Calu3 (cell line): ENCODE results near the gene MKLN1. TPM values are rescaled to one million over a fixed set of nuclear protein-coding genes. Genes with fewer than 3 reads are reported as not detected.

Source experiments
- BruUV-seq: library from RNA; stranded (reverse); fragments of 400-500 nt; replicated peaks from 2 replicates; lab custom pipeline; 2021; lab: Mats Ljungman, UMichigan
- CTCF ChIA-PET: fragments of 300-600 bp; sonication (Branson Sonifier 250); formaldehyde crosslinking; loops from one replicate; lab custom pipeline; 2022; ENCODE audit warnings: antibody characterized with exemption; lab: Charles Lee
- DNase-seq: peaks from one replicate; pipeline ENCODE4 v3.0.0; 2022
- H3K27ac Mint-ChIP-seq: one replicate; pipeline ENCODE4 v1.8.0; 2022; ENCODE audit warnings: mixed read lengths; ENCODE audit not compliant: unreplicated experiment
- H3K27me3 Mint-ChIP-seq: one replicate; pipeline ENCODE4 v1.8.0; 2022; ENCODE audit warnings: mixed read lengths; ENCODE audit not compliant: unreplicated experiment
- H3K36me3 Mint-ChIP-seq: one replicate; pipeline ENCODE4 v1.8.0; 2022; ENCODE audit warnings: mild to moderate bottlenecking, moderate library complexity, mixed read lengths; ENCODE audit not compliant: insufficient read depth, unreplicated experiment
- H3K4me1 Mint-ChIP-seq: one replicate; pipeline ENCODE4 v1.8.0; 2022; ENCODE audit warnings: mild to moderate bottlenecking, low read depth, mixed read lengths; ENCODE audit not compliant: unreplicated experiment
- H3K4me3 Mint-ChIP-seq: one replicate; pipeline ENCODE4 v1.8.0; 2022; ENCODE audit warnings: mild to moderate bottlenecking, low read depth, moderate library complexity, mixed read lengths; ENCODE audit not compliant: unreplicated experiment
- H3K9me3 Mint-ChIP-seq: one replicate; pipeline ENCODE4 v1.8.0; 2022; ENCODE audit warnings: low read depth, mixed read lengths; ENCODE audit not compliant: unreplicated experiment
- intact Hi-C: fragments of 100-400 bp; cut with micrococcal nuclease; formaldehyde crosslinking; loops from one replicate; pipeline ENCODE4 v1.10.0; 2022; ENCODE audit not compliant: unreplicated experiment
- total RNA-seq: library from RNA; stranded (reverse); gene quantifications from 2 replicates; pipeline ENCODE4 v1.2.3, GENCODE V29; 2022
- TF ChIP-seq, protein P1 (sequence below): fragments of 200-600 bp; IDR thresholded peaks from one replicate; pipeline ENCODE4 v1.8.0; 2022; ENCODE audit warnings: antibody characterized with exemption; ENCODE audit not compliant: unreplicated experiment

MKLN1 gene
- total RNA-seq, 1 experiment from 2014 or later, result 47.1 TPM

DNA sequence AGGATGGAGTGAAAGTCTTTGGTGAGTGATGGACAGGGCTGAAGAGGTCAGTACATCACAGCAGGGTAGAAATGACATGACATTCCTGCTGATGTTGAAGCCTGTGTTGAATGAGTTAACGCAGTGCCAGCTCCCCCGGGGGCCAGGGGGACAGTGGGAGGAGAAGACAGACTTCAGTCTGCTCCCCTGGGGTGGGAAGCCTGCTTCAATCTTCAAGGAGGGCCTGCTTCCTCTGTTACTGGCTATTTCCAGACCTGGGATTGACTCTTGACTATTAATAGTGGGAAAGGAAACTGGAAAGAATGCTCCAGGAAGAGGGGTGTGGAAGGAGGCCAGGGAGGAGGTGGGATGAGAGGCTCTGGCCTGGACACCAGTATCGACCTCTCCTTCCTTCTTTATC is 201.5 kb downstream of the MKLN1 start:
- no peak overlapping the region for H3K4me3 Mint-ChIP-seq
- CTCF ChIA-PET, result no interaction called here
- peaks cover 22% of the 10 kb centered on the region for H3K27me3 Mint-ChIP-seq
- no peaks in the 10 kb centered on the region for H3K4me1 Mint-ChIP-seq
- H3K36me3 Mint-ChIP-seq, result no peaks in the 10 kb centered on the region
- no peak overlapping the region for H3K27ac Mint-ChIP-seq
- TF ChIP-seq, protein P1, sequence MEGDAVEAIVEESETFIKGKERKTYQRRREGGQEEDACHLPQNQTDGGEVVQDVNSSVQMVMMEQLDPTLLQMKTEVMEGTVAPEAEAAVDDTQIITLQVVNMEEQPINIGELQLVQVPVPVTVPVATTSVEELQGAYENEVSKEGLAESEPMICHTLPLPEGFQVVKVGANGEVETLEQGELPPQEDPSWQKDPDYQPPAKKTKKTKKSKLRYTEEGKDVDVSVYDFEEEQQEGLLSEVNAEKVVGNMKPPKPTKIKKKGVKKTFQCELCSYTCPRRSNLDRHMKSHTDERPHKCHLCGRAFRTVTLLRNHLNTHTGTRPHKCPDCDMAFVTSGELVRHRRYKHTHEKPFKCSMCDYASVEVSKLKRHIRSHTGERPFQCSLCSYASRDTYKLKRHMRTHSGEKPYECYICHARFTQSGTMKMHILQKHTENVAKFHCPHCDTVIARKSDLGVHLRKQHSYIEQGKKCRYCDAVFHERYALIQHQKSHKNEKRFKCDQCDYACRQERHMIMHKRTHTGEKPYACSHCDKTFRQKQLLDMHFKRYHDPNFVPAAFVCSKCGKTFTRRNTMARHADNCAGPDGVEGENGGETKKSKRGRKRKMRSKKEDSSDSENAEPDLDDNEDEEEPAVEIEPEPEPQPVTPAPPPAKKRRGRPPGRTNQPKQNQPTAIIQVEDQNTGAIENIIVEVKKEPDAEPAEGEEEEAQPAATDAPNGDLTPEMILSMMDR, result no peak
- no TSS peak for BruUV-seq
- H3K9me3 Mint-ChIP-seq, result no peaks in the 10 kb centered on the region
- intact Hi-C loops, result no loop called here
- DNase-seq, result no peak

DNA sequence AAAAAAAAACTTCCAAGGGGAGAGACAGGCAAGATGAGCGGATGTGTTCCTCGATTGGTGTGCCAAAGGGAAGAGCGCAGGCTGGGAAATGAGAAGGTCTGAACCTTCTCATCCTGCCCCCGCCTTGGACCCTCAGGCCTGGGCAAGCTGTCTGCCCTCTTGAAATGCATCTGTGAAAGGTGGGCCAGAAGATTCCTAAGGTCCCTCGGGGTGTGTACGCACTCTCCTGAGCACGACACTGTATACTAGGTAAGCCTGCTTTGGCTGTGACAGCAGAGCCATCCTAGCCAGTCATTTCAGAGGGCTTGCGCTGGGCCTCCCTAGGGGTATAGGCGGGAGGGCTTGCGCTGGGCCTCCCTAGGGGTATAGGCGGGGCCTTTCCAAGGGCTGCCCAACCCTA is 201.9 kb downstream of the MKLN1 start:
- no TSS peak for BruUV-seq
- TF ChIP-seq, protein P1, result no peak
- DNase-seq, result no peak
- Mint-ChIP-seq H3K27ac (no peak overlapping the region), H3K4me1 (no peaks in the 10 kb centered on the region), H3K27me3 (peaks cover 22% of the 10 kb centered on the region), H3K36me3 (no peaks in the 10 kb centered on the region), H3K4me3 (no peak overlapping the region), H3K9me3 (no peaks in the 10 kb centered on the region)
- intact Hi-C loops, result no loop called here
- CTCF ChIA-PET, result no interaction called here

DNA sequence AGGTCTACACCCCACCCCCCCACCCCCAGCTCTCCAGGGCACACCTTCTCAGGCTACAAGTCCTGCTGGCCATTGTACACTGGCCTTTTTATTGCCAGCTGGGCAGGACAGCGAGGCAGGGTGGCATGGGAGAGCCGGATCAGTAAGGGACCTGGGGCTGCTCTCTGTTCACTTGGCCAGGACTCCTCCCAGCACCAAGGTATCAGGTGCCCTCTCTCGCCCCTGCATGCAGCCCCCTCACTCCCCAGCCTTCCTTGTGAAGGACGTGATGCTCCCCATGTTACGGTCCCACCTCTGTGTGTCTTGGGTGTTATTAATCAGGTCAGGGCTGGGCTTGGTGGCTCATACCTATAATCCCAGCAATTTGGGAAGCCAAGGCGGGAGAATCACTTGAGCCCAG is 202.5 kb downstream of the MKLN1 start:
- Mint-ChIP-seq H3K4me1 (no peaks in the 10 kb centered on the region), H3K27ac (no peak overlapping the region), H3K27me3 (peaks cover 22% of the 10 kb centered on the region), H3K36me3 (no peaks in the 10 kb centered on the region), H3K9me3 (no peaks in the 10 kb centered on the region), H3K4me3 (no peak overlapping the region)
- no TSS peak for BruUV-seq
- DNase-seq, result no peak
- TF ChIP-seq, protein P1, result no peak
- CTCF ChIA-PET, result interaction anchor here (0.7 kb wide), 2 partner anchors 15 to 614 kb away, joined by 3 to 7 read pairs; no protein-coding TSS in a partner anchor
- intact Hi-C loops, result no loop called here

DNA sequence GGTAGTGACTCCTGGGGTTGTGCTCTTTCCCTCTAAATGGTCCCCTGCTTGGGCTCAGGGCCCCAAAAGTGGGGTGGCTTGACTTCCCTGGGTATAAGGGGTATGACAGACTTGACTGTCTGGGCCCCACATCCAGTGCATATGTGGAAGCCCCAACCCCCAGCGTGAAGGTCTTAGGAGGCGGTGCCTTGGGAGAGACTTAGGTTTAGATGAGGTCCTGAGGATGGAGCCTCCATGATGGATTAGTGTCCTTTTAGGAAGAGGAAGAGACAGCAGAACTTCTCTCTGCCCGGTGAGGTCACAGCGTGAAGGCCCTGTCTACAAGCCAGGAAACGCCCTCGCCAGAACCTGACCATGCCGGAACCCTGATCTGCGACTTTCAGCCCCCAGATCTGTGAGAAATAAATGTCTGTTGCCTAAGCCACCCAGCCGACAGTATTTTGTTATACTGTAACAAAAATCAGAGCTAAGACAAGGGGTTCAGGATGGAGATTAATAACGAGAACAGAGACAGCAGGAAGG is 205.0 kb downstream of the MKLN1 start:
- Mint-ChIP-seq H3K9me3 (no peaks in the 10 kb centered on the region), H3K4me3 (no peak overlapping the region), H3K27me3 (peaks cover 18% of the 10 kb centered on the region), H3K27ac (no peak overlapping the region), H3K36me3 (no peaks in the 10 kb centered on the region), H3K4me1 (no peaks in the 10 kb centered on the region)
- TF ChIP-seq, protein P1, result no peak
- CTCF ChIA-PET, result no interaction called here
- intact Hi-C loops, result no loop called here
- DNase-seq, result no peak
- no TSS peak for BruUV-seq
